Stimulated activated memory B cell treated with anti-CD40 and anti-IgM and Interleukin-4, amounts not matched to agents 10 μg/mL and 1 μg/mL and 100 μg/mL, for 72 hours (primary cell): ENCODE results near the gene USP17L27.
A peak's percentile ranks its signal among the peaks of the same experiment; 100 is the strongest.
"Not testable (repeated sequence)": the region's sequence is repeated elsewhere in the genome, so short reads cannot be mapped to it uniquely, and the experiment has no call there.

Source experiments
- ATAC-seq: fragments of 150-1000 bp; cut with Tn5 transposase; 2 replicates; pipeline ENCODE4 v1.10.0; 2021
- H3K27ac Mint-ChIP-seq: one replicate; pipeline ENCODE4 v1.8.0; 2022; ENCODE audit warnings: mild to moderate bottlenecking, mixed read lengths
- H3K27me3 Mint-ChIP-seq: one replicate; pipeline ENCODE4 v1.8.0; 2022; ENCODE audit warnings: mixed read lengths
- H3K36me3 Mint-ChIP-seq: one replicate; pipeline ENCODE4 v1.8.0; 2022; ENCODE audit warnings: mixed read lengths
- H3K4me1 Mint-ChIP-seq: one replicate; pipeline ENCODE4 v1.8.0; 2022; ENCODE audit warnings: mixed read lengths
- H3K4me3 Mint-ChIP-seq: one replicate; pipeline ENCODE4 v1.8.0; 2022; ENCODE audit warnings: mild to moderate bottlenecking, moderate library complexity, mixed read lengths
- H3K9me3 Mint-ChIP-seq: one replicate; pipeline ENCODE4 v1.8.0; 2022; ENCODE audit warnings: mixed read lengths

USP17L27 gene, protein sequence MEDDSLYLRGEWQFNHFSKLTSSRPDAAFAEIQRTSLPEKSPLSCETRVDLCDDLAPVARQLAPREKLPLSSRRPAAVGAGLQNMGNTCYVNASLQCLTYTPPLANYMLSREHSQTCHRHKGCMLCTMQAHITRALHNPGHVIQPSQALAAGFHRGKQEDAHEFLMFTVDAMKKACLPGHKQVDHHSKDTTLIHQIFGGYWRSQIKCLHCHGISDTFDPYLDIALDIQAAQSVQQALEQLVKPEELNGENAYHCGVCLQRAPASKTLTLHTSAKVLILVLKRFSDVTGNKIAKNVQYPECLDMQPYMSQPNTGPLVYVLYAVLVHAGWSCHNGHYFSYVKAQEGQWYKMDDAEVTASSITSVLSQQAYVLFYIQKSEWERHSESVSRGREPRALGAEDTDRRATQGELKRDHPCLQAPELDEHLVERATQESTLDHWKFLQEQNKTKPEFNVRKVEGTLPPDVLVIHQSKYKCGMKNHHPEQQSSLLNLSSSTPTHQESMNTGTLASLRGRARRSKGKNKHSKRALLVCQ

DNA sequence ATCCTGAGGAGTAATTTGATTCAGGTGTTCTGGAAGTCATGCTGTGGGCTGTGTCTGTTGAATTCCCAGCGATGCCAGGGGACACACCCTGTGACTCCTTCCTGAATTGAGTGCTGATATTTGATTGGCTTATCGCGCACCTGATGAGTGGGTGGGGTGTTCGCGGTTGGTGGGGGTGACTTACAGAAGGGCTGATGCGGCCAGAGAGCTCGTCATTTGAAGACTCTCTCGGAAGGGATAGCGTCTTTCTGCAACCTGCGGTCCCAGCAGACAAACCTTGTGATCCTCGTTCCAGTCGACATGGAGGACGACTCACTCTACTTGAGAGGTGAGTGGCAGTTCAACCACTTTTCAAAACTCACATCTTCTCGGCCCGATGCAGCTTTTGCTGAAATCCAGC is at the start of gene USP17L27:
Gene USP17L27, plus strand, starts transcription at position 301 of the 400 bp plus-strand sequence. Its CDS starts 0 bp downstream, at position 301.
- not testable (repeated sequence) for H3K9me3 Mint-ChIP-seq, H3K36me3 Mint-ChIP-seq, ATAC-seq, H3K27me3 Mint-ChIP-seq, H3K4me1 Mint-ChIP-seq, H3K4me3 Mint-ChIP-seq, H3K27ac Mint-ChIP-seq

GRCh38 chr4:9324191-9324590 is 19.8 kb upstream of the USP17L27 start:
- ATAC-seq, H3K4me1 Mint-ChIP-seq, H3K4me3 Mint-ChIP-seq, H3K27ac Mint-ChIP-seq, H3K9me3 Mint-ChIP-seq, H3K36me3 Mint-ChIP-seq, H3K27me3 Mint-ChIP-seq: not testable (repeated sequence)

DNA sequence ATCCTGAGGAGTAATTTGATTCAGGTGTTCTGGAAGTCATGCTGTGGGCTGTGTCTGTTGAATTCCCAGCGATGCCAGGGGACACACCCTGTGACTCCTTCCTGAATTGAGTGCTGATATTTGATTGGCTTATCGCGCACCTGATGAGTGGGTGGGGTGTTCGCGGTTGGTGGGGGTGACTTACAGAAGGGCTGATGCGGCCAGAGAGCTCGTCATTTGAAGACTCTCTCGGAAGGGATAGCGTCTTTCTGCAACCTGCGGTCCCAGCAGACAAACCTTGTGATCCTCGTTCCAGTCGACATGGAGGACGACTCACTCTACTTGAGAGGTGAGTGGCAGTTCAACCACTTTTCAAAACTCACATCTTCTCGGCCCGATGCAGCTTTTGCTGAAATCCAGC is 19.1 kb upstream of the USP17L27 start, which contains the start of gene USP17L24:
Gene USP17L24, plus strand, starts transcription at position 301 of the 400 bp plus-strand sequence. Its CDS starts 0 bp downstream, at position 301.
- not testable (repeated sequence) for H3K27me3 Mint-ChIP-seq, H3K36me3 Mint-ChIP-seq, ATAC-seq, H3K4me3 Mint-ChIP-seq, H3K27ac Mint-ChIP-seq, H3K4me1 Mint-ChIP-seq, H3K9me3 Mint-ChIP-seq

GRCh38 chr4:9329611-9330010 is 14.3 kb upstream of the USP17L27 start, which contains the start of gene USP17L25:
Gene USP17L25 (plus strand): TSS chr4:9329911. CDS start chr4:9329911, 0 bp downstream.
- H3K36me3 Mint-ChIP-seq, ATAC-seq, H3K4me1 Mint-ChIP-seq, H3K27ac Mint-ChIP-seq, H3K9me3 Mint-ChIP-seq, H3K4me3 Mint-ChIP-seq, H3K27me3 Mint-ChIP-seq: not testable (repeated sequence)

GRCh38 chr4:9334358-9334757 is 9.6 kb upstream of the USP17L27 start, which contains the start of gene USP17L26:
Gene USP17L26 (plus strand): TSS chr4:9334658. CDS start chr4:9334658, 0 bp downstream.
- not testable (repeated sequence) for H3K27me3 Mint-ChIP-seq, H3K4me3 Mint-ChIP-seq, H3K4me1 Mint-ChIP-seq, H3K27ac Mint-ChIP-seq, H3K9me3 Mint-ChIP-seq, H3K36me3 Mint-ChIP-seq, ATAC-seq

- not testable (repeated sequence) for H3K9me3 Mint-ChIP-seq, H3K27me3 Mint-ChIP-seq, H3K4me1 Mint-ChIP-seq
Observed at GRCh38 chr4:9339103-9339502, 4.8 kb upstream of the USP17L27 start, which contains the start of gene USP17L5. Gene USP17L5 (plus strand): TSS chr4:9339403. CDS start chr4:9339403, 0 bp downstream.

DNA sequence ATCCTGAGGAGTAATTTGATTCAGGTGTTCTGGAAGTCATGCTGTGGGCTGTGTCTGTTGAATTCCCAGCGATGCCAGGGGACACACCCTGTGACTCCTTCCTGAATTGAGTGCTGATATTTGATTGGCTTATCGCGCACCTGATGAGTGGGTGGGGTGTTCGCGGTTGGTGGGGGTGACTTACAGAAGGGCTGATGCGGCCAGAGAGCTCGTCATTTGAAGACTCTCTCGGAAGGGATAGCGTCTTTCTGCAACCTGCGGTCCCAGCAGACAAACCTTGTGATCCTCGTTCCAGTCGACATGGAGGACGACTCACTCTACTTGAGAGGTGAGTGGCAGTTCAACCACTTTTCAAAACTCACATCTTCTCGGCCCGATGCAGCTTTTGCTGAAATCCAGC is 4.6 kb downstream of the USP17L27 start, which contains the start of gene USP17L28:
Gene USP17L28, plus strand, starts transcription at position 301 of the 400 bp plus-strand sequence. Its CDS starts 0 bp downstream, at position 301.
- not testable (repeated sequence) for H3K27ac Mint-ChIP-seq, H3K27me3 Mint-ChIP-seq, H3K4me1 Mint-ChIP-seq, H3K9me3 Mint-ChIP-seq, H3K36me3 Mint-ChIP-seq, ATAC-seq, H3K4me3 Mint-ChIP-seq

More at GRCh38 chr4:9339103-9339502, 4.8 kb upstream of the USP17L27 start, which contains the start of gene USP17L5:
- not testable (repeated sequence) for H3K4me3 Mint-ChIP-seq, ATAC-seq, H3K36me3 Mint-ChIP-seq, H3K27ac Mint-ChIP-seq

DNA sequence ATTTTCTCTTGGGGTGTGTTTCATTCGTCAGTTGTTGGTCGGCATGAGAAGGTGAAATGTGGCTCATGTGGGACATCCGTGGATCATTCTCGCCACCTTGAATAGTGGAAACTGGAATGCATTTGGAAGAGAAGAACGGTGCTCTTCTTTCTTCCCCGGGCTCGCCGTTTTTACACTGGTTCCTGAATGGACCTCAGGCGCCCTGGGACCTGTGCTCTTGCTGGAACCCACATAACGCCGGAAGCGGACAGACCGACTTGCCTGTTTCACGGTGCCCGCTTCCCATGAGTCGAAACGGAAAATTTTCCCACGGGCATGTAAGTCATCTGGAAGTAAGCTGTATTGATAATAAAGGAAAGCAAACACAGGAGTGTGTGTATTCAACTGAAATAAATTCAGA is 6.9 kb downstream of the USP17L27 start:
- not testable (repeated sequence) for ATAC-seq, H3K27ac Mint-ChIP-seq, H3K9me3 Mint-ChIP-seq, H3K36me3 Mint-ChIP-seq, H3K4me3 Mint-ChIP-seq, H3K27me3 Mint-ChIP-seq, H3K4me1 Mint-ChIP-seq

GRCh38 chr4:9353338-9353737 is 9.4 kb downstream of the USP17L27 start, which contains the start of gene USP17L29:
Gene USP17L29 (plus strand): TSS chr4:9353638. CDS start chr4:9353638, 0 bp downstream.
- H3K4me1 Mint-ChIP-seq, H3K4me3 Mint-ChIP-seq, H3K36me3 Mint-ChIP-seq, ATAC-seq, H3K27ac Mint-ChIP-seq, H3K27me3 Mint-ChIP-seq, H3K9me3 Mint-ChIP-seq: not testable (repeated sequence)

GRCh38 chr4:9362829-9363228 is 18.9 kb downstream of the USP17L27 start, which contains the start of gene USP17L30:
Gene USP17L30 (plus strand): TSS chr4:9363129. CDS start chr4:9363129, 0 bp downstream.
- H3K36me3 Mint-ChIP-seq, ATAC-seq, H3K27me3 Mint-ChIP-seq, H3K9me3 Mint-ChIP-seq, H3K4me1 Mint-ChIP-seq, H3K4me3 Mint-ChIP-seq, H3K27ac Mint-ChIP-seq: not testable (repeated sequence)

DNA sequence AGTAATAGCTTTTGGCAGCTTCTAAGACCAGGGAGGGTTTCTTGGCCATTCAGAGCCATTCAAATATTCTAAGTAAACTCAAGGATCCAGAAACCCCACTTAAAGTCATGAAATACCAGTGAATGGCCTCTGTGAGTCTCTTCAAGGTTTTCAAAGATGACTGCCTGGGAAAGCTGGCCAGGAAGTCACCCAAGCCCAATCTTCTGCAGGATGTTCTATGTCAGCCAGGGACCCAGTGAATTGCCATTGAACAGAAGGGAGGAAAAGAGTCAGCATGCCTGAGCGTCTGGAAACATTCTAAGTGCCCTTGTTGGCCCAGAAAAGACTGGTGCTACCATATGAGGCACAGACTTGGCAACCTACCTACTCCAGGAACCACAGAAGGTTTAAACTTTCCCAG is 35.9 kb downstream of the USP17L27 start:
- ATAC-seq, H3K36me3 Mint-ChIP-seq, H3K27me3 Mint-ChIP-seq, H3K4me3 Mint-ChIP-seq, H3K4me1 Mint-ChIP-seq, H3K9me3 Mint-ChIP-seq, H3K27ac Mint-ChIP-seq: not testable (repeated sequence)

DNA sequence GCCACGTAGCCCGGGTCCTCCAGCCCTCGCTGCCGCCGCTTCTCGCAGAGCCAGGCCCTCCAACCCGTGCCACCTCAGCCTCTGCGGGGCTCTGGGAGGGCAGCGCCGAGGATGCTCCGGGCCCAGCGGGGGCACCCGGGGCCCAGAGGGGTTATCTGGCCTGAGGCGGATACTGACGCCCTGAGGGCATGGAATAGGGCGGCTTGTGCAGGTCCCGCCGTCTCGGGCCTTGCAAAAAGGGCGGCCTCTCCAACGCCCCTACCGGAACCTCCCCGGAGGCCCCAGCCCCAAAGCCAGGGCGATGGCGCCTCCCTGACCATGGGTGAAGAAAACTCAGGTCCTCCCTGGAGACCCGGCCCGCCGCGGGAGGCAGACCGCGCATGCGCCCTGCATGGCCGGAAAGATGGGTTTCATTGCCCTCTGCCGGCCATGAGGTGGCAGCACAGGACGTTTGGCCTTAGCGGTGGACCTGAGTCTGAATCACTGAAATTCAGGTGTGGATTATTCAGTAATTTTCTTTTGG is 37.1 kb downstream of the USP17L27 start:
- not testable (repeated sequence) for H3K36me3 Mint-ChIP-seq, H3K27me3 Mint-ChIP-seq, ATAC-seq, H3K9me3 Mint-ChIP-seq, H3K4me1 Mint-ChIP-seq, H3K27ac Mint-ChIP-seq
- peak overlapping the region; percentile 68 for H3K4me3 Mint-ChIP-seq

- no peaks in the 10 kb centered on the region for H3K4me1 Mint-ChIP-seq
- H3K36me3 Mint-ChIP-seq, result no peaks in the 10 kb centered on the region
- H3K9me3 Mint-ChIP-seq, result no peaks in the 10 kb centered on the region
- no peak for ATAC-seq
- H3K27me3 Mint-ChIP-seq, result no peaks in the 10 kb centered on the region
- no peak overlapping the region for H3K4me3 Mint-ChIP-seq
- H3K27ac Mint-ChIP-seq, result no peak overlapping the region
Observed at GRCh38 chr4:9384126-9384525, 40.2 kb downstream of the USP17L27 start.

DNA sequence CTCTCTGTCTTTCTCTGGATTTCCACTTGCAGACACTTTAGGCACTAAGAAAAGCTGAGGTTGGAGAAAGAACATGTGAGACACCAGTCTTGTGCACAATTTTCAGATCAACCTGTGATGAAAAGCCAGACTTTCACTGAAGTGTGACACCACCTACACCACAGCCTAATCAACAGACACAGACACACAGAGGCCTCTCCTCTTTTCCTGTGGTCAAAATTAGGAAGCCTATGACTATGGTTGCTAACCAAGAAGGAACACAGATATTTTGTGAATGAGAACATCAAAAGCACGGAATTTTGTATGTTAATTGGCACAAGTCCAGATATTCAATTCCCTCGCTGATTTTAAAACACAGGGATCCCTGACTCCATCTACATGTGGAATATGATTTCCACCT is 45.1 kb downstream of the USP17L27 start:
- H3K27me3 Mint-ChIP-seq, H3K36me3 Mint-ChIP-seq, H3K4me1 Mint-ChIP-seq, H3K9me3 Mint-ChIP-seq, ATAC-seq, H3K4me3 Mint-ChIP-seq, H3K27ac Mint-ChIP-seq: not testable (repeated sequence)
